ENCODE measurements around the gene PTPN14.

PTPN14 gene

DNA sequence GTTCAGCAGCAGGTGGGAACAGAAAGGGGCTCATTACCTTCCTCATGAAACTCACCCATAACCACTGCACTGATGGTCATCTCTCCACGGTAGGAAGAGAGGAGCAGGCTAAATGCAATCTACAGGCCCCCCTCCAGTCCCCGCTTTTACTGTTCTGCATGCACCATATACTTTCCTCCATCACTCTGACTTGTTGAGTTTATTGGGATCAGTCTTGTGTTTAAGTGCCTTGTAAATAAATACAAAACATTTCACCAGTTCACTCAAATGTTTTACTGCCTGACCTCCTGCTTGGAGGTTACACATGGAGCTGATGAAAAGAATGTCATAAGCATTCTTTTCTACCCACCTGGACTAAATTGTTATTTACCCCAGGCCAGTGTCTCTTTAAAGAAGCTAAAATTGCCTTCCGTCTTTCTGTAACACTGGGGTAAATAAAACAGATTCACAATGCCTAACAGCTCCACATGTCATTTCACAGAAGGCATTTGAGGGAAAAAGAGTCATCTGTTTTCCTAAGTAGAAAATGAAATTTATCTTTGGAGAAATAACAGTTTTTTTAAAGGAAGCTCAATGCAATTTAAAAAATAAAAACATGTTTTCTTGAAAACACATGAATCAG, 30.7 kb downstream of the PTPN14 start:
- no peak overlapping the region for H3K27ac ChIP-seq (ENCODE audit: low read length)
- peaks cover 15% of the 10 kb centered on the region for H3K4me1 ChIP-seq (ENCODE audit: control insufficient read depth, insufficient read depth, low read length)
- no peaks in the 10 kb centered on the region for H3K27me3 ChIP-seq (ENCODE audit: control insufficient read depth in 1 of 2, insufficient read depth in 2 of 2, low read length in 2 of 2)
- H3K36me3 ChIP-seq (ENCODE audit: control insufficient read depth in 2 of 2, insufficient read depth in 2 of 2, low read length in 2 of 2), result no peaks in the 10 kb centered on the region
- no peak overlapping the region for H3K4me3 ChIP-seq (ENCODE audit: low read length in 2 of 2)
- no peaks in the 10 kb centered on the region for H3K9me3 ChIP-seq (ENCODE audit: control insufficient read depth in 2 of 2, low read length in 2 of 2)
- H3K9ac ChIP-seq (ENCODE audit: low read length in 2 of 2), result no peak overlapping the region

DNA sequence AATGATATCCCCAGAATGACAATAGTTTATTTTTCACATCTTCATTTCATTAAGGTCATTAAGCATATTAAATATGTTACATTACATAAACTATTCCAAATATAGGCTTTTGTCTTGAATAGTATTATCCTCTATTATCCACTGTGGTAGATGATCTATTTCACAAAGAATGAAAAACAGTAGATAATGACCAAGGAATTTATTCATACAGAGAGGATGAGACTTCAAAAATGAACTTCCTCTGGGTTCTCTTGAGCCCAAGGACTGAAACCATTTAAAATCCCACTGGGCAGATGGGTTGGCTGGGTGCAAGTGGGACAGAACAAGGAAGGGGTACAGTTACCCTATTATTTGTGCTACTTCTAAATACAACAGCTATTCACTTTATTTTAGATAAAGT, 33.0 kb downstream of the PTPN14 start:
- H3K9ac ChIP-seq (ENCODE audit: low read length in 2 of 2), result no peak overlapping the region
- H3K27me3 ChIP-seq (ENCODE audit: control insufficient read depth in 1 of 2, insufficient read depth in 2 of 2, low read length in 2 of 2), result no peaks in the 10 kb centered on the region
- no peaks in the 10 kb centered on the region for H3K9me3 ChIP-seq (ENCODE audit: control insufficient read depth in 2 of 2, low read length in 2 of 2)
- H3K36me3 ChIP-seq (ENCODE audit: control insufficient read depth in 2 of 2, insufficient read depth in 2 of 2, low read length in 2 of 2), result no peaks in the 10 kb centered on the region
- H3K4me1 ChIP-seq (ENCODE audit: control insufficient read depth, insufficient read depth, low read length), result peaks cover 19% of the 10 kb centered on the region
- H3K4me3 ChIP-seq (ENCODE audit: low read length in 2 of 2), result no peak overlapping the region
- H3K27ac ChIP-seq (ENCODE audit: low read length), result no peak overlapping the region

DNA sequence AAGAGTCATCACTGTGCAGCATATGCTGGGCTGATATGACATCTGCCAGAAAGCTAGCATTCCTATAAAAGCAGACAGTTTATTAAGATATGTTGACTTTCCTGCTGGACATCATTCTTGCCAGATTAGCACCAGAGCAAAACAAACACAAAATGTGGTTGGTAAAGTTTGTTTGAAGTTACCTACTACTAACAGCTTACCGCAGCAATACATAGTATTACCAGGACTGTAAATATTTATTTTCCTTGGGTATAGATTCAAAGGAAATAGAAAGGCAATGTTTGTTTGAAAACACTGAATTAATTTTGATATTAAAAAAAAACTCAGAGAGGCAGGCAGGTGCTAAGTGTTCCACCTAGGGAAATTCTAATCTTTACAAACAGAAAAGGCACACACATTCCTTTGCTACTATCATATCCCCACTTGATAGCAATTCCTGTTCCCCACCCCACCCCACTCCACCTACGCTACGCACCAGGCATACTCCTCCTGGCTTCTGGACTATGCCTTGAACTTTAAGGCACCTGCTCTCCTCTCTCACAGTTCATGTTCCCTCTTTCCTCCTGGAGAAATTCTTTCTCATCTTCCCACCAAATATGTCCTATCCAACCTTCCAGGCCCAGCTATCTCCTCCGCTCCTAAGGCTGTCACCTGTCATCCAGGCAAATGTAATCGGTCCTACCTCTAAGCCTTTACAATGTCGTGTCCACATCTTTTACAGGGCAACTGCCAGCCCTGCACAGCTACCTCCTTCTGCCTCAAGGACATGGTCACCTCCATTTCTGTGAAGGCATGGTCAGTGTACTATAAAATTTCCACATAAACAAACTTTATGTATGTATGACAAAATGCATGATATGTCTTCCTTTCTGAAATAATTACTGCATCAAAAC, 34.7 kb downstream of the PTPN14 start:
- Histone ChIP-seq H3K9ac (ENCODE audit: low read length in 2 of 2) (no peak overlapping the region), H3K9me3 (ENCODE audit: control insufficient read depth in 2 of 2, low read length in 2 of 2) (no peaks in the 10 kb centered on the region), H3K4me3 (ENCODE audit: low read length in 2 of 2) (no peak overlapping the region), H3K4me1 (ENCODE audit: control insufficient read depth, insufficient read depth, low read length) (peaks cover 19% of the 10 kb centered on the region), H3K36me3 (ENCODE audit: control insufficient read depth in 2 of 2, insufficient read depth in 2 of 2, low read length in 2 of 2) (no peaks in the 10 kb centered on the region), H3K27me3 (ENCODE audit: control insufficient read depth in 1 of 2, insufficient read depth in 2 of 2, low read length in 2 of 2) (no peaks in the 10 kb centered on the region), H3K27ac (ENCODE audit: low read length) (no peak overlapping the region)

DNA sequence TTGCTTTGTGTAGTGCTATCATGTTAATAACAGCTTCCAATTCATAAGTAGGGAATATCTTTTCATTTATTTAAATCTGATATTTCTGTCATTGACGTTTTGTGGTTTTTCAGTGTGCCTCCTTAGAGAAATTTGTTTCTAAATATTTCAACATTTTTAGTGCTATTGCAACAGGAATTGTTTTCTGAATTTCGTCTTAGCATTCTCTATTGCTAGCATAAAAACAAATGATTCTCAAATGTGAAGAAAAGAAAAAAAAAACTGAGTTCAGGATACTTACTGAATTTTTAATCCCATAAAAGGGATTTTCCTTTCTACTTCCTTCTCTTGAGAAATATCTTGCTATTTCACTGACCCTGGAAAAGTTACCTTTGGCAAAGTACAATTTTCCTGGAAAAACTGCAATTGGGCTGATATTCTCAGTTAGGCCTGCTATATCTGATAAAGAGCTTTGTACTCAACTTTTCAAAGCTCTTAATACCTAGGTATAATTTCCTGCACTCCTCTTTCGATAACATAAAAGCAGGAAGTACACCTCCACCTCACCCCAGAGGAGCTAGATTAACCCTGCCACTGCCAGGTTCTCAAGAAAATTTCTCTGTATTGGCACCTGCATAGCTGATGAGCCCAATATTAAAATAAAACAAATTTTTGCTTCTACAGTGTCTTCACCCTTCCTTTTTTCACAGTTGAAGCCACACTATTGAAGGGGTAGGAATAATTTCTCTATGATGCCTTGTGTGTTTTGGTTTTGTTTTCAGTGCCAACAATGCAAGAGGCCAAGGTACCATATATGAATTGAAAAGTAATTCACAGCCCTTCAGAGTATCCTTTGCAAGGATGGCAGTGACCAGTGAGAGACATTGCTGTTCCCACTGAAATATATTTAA, 35.6 kb downstream of the PTPN14 start:
- H3K9ac ChIP-seq (ENCODE audit: low read length in 2 of 2), result no peak overlapping the region
- no peak overlapping the region for H3K27ac ChIP-seq (ENCODE audit: low read length)
- peaks cover 19% of the 10 kb centered on the region for H3K4me1 ChIP-seq (ENCODE audit: control insufficient read depth, insufficient read depth, low read length)
- H3K9me3 ChIP-seq (ENCODE audit: control insufficient read depth in 2 of 2, low read length in 2 of 2), result no peaks in the 10 kb centered on the region
- no peak overlapping the region for H3K4me3 ChIP-seq (ENCODE audit: low read length in 2 of 2)
- H3K27me3 ChIP-seq (ENCODE audit: control insufficient read depth in 1 of 2, insufficient read depth in 2 of 2, low read length in 2 of 2), result no peaks in the 10 kb centered on the region
- no peaks in the 10 kb centered on the region for H3K36me3 ChIP-seq (ENCODE audit: control insufficient read depth in 2 of 2, insufficient read depth in 2 of 2, low read length in 2 of 2)

DNA sequence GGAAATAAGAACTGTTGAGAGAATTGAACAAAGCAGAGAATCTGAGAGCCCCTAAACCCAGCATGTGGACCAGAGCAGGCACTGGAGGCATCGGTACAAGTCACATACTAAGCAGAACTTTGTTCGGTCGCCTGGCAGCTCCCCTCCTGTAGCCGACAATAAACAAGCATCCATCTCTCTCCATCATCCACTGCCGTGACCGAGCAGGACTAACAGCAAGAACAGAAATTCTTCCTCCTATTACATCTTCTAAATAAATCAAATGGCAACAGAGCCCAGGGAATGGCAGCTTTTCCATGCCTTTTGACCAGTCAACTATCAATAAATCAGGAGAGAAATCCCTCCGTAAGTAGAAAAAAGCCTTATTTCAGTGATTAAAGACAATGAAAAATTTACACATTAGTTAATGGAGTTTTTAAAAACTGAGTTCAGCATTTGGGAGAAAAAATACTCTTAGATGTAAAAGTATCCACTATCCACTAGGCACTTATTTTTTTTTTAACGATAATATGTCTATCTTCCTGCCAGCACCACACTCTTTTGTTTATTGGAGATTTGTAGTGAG, 36.5 kb downstream of the PTPN14 start:
- Histone ChIP-seq H3K36me3 (ENCODE audit: control insufficient read depth in 2 of 2, insufficient read depth in 2 of 2, low read length in 2 of 2) (no peaks in the 10 kb centered on the region), H3K9me3 (ENCODE audit: control insufficient read depth in 2 of 2, low read length in 2 of 2) (no peaks in the 10 kb centered on the region), H3K27ac (ENCODE audit: low read length) (no peak overlapping the region), H3K4me1 (ENCODE audit: control insufficient read depth, insufficient read depth, low read length) (peaks cover 19% of the 10 kb centered on the region), H3K4me3 (ENCODE audit: low read length in 2 of 2) (peak overlapping the region; percentile 27 to 57), H3K27me3 (ENCODE audit: control insufficient read depth in 1 of 2, insufficient read depth in 2 of 2, low read length in 2 of 2) (no peaks in the 10 kb centered on the region), H3K9ac (ENCODE audit: low read length in 2 of 2) (peak overlapping the region in 1 of 2 donors; percentile 21)

DNA sequence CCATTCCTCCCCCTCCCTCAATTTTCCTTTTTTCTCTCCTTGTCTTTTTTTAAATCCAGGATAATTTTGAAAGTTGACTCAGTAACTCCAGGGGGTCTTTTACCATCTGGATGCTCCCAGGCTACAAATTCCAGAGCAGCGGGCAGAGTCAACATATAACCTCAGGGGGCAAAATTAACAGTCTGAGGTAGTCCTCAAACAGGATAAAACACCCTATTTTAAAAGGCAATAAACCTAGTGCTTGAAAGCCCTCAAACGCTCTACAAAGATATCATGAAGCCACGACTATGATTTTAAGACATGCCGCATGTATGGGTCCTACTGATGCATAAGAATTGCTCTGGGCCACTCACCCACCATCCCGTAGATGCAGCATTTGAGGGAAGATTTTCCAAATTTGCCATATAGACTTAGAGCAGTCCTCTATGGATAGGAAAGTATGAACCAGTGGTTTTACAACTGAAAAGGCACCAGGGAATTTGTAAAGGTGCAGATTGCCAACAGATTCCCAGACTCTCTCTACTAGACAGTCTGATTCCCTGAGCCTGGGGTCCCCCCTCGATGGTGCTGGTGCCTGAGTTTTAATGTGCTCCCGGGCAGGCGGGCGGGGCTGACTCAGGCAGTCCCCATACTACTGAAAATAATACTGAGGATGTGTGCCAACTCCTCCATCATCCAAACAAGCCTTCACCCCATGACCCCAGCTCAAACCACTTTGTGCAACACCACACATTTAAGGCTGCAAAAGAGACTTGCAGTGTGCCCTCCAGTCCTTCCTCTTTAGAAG, 37.2 kb downstream of the PTPN14 start:
- no peak overlapping the region for H3K27ac ChIP-seq (ENCODE audit: low read length)
- no peaks in the 10 kb centered on the region for H3K27me3 ChIP-seq (ENCODE audit: control insufficient read depth in 1 of 2, insufficient read depth in 2 of 2, low read length in 2 of 2)
- H3K4me3 ChIP-seq (ENCODE audit: low read length in 2 of 2), result peak overlapping the region; percentile 27 to 57
- peaks cover 19% of the 10 kb centered on the region for H3K4me1 ChIP-seq (ENCODE audit: control insufficient read depth, insufficient read depth, low read length)
- H3K9me3 ChIP-seq (ENCODE audit: control insufficient read depth in 2 of 2, low read length in 2 of 2), result no peaks in the 10 kb centered on the region
- H3K36me3 ChIP-seq (ENCODE audit: control insufficient read depth in 2 of 2, insufficient read depth in 2 of 2, low read length in 2 of 2), result no peaks in the 10 kb centered on the region
- H3K9ac ChIP-seq (ENCODE audit: low read length in 2 of 2), result no peak overlapping the region

DNA sequence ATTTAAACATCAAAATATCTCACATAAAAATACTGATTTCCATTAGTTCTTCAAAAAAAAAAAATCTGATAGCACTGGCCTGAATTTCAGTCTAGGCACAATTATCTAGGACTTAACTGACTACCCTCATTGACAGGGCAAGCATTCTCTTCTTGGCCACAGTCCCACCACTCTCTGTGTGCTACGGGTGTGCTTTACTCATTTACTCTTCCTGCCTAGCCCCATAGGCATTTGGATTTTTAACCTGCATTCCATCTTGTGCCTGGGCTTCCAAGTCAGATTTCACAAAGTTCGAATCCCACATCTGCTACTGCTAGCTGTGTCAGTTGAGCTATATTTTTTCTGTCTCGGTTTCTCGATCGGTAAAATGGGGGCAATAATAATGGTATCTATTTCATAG, 38.0 kb downstream of the PTPN14 start:
- Histone ChIP-seq H3K9ac (ENCODE audit: low read length in 2 of 2) (no peak overlapping the region), H3K4me1 (ENCODE audit: control insufficient read depth, insufficient read depth, low read length) (peaks cover 19% of the 10 kb centered on the region), H3K9me3 (ENCODE audit: control insufficient read depth in 2 of 2, low read length in 2 of 2) (no peaks in the 10 kb centered on the region), H3K4me3 (ENCODE audit: low read length in 2 of 2) (no peak overlapping the region), H3K27ac (ENCODE audit: low read length) (no peak overlapping the region), H3K27me3 (ENCODE audit: control insufficient read depth in 1 of 2, insufficient read depth in 2 of 2, low read length in 2 of 2) (no peaks in the 10 kb centered on the region), H3K36me3 (ENCODE audit: control insufficient read depth in 2 of 2, insufficient read depth in 2 of 2, low read length in 2 of 2) (no peaks in the 10 kb centered on the region)

DNA sequence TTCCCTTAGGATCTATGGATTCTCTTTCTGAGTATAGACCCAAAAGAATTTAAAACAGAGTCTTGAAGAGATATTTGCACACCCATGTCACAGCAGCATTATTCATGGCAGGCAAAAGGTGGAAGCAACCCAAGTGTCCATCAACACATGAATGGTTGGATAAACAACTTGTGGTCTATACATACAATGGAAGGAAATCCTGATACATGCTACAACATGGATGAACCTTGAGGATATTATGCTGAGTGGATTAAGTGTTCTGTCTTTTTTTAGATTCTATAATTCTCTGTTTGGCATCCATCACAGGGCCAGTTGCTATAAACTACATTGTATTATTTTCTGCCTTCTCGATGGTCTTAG, 39.8 kb downstream of the PTPN14 start:
- Histone ChIP-seq H3K4me3 (ENCODE audit: low read length in 2 of 2) (no peak overlapping the region), H3K4me1 (ENCODE audit: control insufficient read depth, insufficient read depth, low read length) (peaks cover 17% of the 10 kb centered on the region), H3K27ac (ENCODE audit: low read length) (no peak overlapping the region), H3K36me3 (ENCODE audit: control insufficient read depth in 2 of 2, insufficient read depth in 2 of 2, low read length in 2 of 2) (no peaks in the 10 kb centered on the region), H3K9ac (ENCODE audit: low read length in 2 of 2) (no peak overlapping the region), H3K9me3 (ENCODE audit: control insufficient read depth in 2 of 2, low read length in 2 of 2) (no peaks in the 10 kb centered on the region), H3K27me3 (ENCODE audit: control insufficient read depth in 1 of 2, insufficient read depth in 2 of 2, low read length in 2 of 2) (no peaks in the 10 kb centered on the region)

DNA sequence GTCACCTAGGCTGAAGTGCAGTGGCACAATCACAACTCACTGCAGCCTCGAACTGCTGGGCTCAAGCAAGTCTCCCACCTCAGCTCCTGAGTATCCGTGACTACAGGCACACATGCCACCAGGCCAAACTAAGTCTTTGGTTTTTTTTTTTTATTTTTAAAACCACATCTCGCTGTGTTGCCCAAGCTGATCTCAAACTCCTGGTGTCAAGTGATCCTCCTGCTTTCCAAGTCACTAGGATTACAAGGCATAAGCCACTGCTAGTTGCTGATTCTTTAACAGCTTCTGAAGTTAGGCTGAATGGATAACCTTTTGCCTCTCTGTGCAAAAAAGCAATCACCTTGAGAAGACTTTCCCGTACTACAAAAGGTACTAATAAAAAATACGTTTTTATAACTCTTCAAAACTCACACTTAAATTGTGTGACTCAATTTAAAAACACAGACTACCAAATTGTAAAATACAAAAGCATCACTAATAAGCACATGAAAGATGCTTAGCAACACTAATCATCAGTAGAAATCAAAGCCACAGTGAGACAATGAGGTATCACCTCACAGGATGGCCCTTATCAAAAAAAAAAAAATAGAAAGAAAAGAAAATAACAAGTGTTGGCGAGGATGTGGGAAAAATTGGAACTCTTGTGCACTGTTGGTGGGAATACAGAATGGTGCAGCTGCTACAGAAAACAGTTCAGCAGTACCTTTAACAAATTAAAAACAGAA, 40.3 kb downstream of the PTPN14 start:
- no peaks in the 10 kb centered on the region for H3K36me3 ChIP-seq (ENCODE audit: control insufficient read depth in 2 of 2, insufficient read depth in 2 of 2, low read length in 2 of 2)
- peaks cover 12% of the 10 kb centered on the region for H3K4me1 ChIP-seq (ENCODE audit: control insufficient read depth, insufficient read depth, low read length)
- no peak overlapping the region for H3K4me3 ChIP-seq (ENCODE audit: low read length in 2 of 2)
- no peaks in the 10 kb centered on the region for H3K27me3 ChIP-seq (ENCODE audit: control insufficient read depth in 1 of 2, insufficient read depth in 2 of 2, low read length in 2 of 2)
- H3K9me3 ChIP-seq (ENCODE audit: control insufficient read depth in 2 of 2, low read length in 2 of 2), result no peaks in the 10 kb centered on the region
- H3K9ac ChIP-seq (ENCODE audit: low read length in 2 of 2), result no peak overlapping the region
- no peak overlapping the region for H3K27ac ChIP-seq (ENCODE audit: low read length)
